Measurements from ENCODE around the gene SLAMF9. TPM values are rescaled to one million over a fixed set of nuclear protein-coding genes. Genes with fewer than 3 reads are reported as not detected.

Gene SLAMF9
- total RNA-seq, 1 donor from 2014 or later, result 0.43 TPM

GRCh38 chr1:159965263-159965662 is 11.2 kb upstream of the SLAMF9 start:
- no peak overlapping the region for H3K4me3 Mint-ChIP-seq (ENCODE audit: unreplicated experiment)
- peaks cover 4% of the 10 kb centered on the region for H3K9me3 Mint-ChIP-seq (ENCODE audit: unreplicated experiment)
- Histone ChIP-seq H2AFZ (ENCODE audit: low read depth, low read length) (no peak overlapping the region), H4K20me1 (ENCODE audit: insufficient read depth, low read length) (no peaks in the 10 kb centered on the region), H3K4me1 (ENCODE audit: insufficient read depth, low read length) (no peaks in the 10 kb centered on the region), H3K4me3 (ENCODE audit: insufficient read depth, low read depth, low read length) (no peak overlapping the region), H3K4me2 (ENCODE audit: low read length) (no peak overlapping the region), H3K36me3 (ENCODE audit: insufficient read depth, low read length) (no peaks in the 10 kb centered on the region), H3K9me3 (ENCODE audit: insufficient read depth, low read depth, low read length) (no peaks in the 10 kb centered on the region), H3K27ac (ENCODE audit: low read depth, low read length) (no peak overlapping the region), H3K9ac (ENCODE audit: low read length) (no peak overlapping the region), H3K79me2 (ENCODE audit: insufficient read depth, low read length) (no peaks in the 10 kb centered on the region), H3K27me3 (ENCODE audit: insufficient read depth, low read length) (peaks cover 8% of the 10 kb centered on the region)
- TF ChIP-seq, protein P1, sequence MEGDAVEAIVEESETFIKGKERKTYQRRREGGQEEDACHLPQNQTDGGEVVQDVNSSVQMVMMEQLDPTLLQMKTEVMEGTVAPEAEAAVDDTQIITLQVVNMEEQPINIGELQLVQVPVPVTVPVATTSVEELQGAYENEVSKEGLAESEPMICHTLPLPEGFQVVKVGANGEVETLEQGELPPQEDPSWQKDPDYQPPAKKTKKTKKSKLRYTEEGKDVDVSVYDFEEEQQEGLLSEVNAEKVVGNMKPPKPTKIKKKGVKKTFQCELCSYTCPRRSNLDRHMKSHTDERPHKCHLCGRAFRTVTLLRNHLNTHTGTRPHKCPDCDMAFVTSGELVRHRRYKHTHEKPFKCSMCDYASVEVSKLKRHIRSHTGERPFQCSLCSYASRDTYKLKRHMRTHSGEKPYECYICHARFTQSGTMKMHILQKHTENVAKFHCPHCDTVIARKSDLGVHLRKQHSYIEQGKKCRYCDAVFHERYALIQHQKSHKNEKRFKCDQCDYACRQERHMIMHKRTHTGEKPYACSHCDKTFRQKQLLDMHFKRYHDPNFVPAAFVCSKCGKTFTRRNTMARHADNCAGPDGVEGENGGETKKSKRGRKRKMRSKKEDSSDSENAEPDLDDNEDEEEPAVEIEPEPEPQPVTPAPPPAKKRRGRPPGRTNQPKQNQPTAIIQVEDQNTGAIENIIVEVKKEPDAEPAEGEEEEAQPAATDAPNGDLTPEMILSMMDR (IDR thresholded peaks at IDR 0.05; ENCODE audit: insufficient read depth, low read depth, low read length), result no peak
- TF ChIP-seq EZH2 (IDR thresholded peaks at IDR 0.05; ENCODE audit: insufficient read depth, low read length), result no peak
- peaks cover 10% of the 10 kb centered on the region for H3K27me3 Mint-ChIP-seq (ENCODE audit: low read depth, unreplicated experiment)
- DNase-seq (ENCODE audit: low read depth) (no peak), FAIRE-seq (no peak)
- H3K27ac Mint-ChIP-seq (ENCODE audit: unreplicated experiment), result no peak overlapping the region
- no peaks in the 10 kb centered on the region for H3K36me3 Mint-ChIP-seq (ENCODE audit: low read depth, unreplicated experiment)
- H3K4me1 Mint-ChIP-seq (ENCODE audit: low read depth, unreplicated experiment), result no peaks in the 10 kb centered on the region

- no peak for FAIRE-seq
- Mint-ChIP-seq H3K36me3 (ENCODE audit: low read depth, unreplicated experiment) (no peaks in the 10 kb centered on the region), H3K4me3 (ENCODE audit: unreplicated experiment) (no peak overlapping the region), H3K27me3 (ENCODE audit: low read depth, unreplicated experiment) (peaks cover 10% of the 10 kb centered on the region), H3K27ac (ENCODE audit: unreplicated experiment) (no peak overlapping the region), H3K9me3 (ENCODE audit: unreplicated experiment) (peaks cover 4% of the 10 kb centered on the region), H3K4me1 (ENCODE audit: low read depth, unreplicated experiment) (peaks cover 6% of the 10 kb centered on the region)
- H4K20me1 ChIP-seq (ENCODE audit: insufficient read depth, low read length), result no peaks in the 10 kb centered on the region
- no peak overlapping the region for H3K4me2 ChIP-seq (ENCODE audit: low read length)
- no peaks in the 10 kb centered on the region for H3K4me1 ChIP-seq (ENCODE audit: insufficient read depth, low read length)
- no peak for DNase-seq (ENCODE audit: low read depth)
- H2AFZ ChIP-seq (ENCODE audit: low read depth, low read length), result no peak overlapping the region
- no peaks in the 10 kb centered on the region for H3K36me3 ChIP-seq (ENCODE audit: insufficient read depth, low read length)
- H3K27me3 ChIP-seq (ENCODE audit: insufficient read depth, low read length), result peaks cover 6% of the 10 kb centered on the region
- H3K79me2 ChIP-seq (ENCODE audit: insufficient read depth, low read length), result no peaks in the 10 kb centered on the region
- H3K27ac ChIP-seq (ENCODE audit: low read depth, low read length), result no peak overlapping the region
- no peak overlapping the region for H3K4me3 ChIP-seq (ENCODE audit: insufficient read depth, low read depth, low read length)
- no peak overlapping the region for H3K9ac ChIP-seq (ENCODE audit: low read length)
- H3K9me3 ChIP-seq (ENCODE audit: insufficient read depth, low read depth, low read length), result no peaks in the 10 kb centered on the region
- TF ChIP-seq, protein P1 (IDR thresholded peaks at IDR 0.05; ENCODE audit: insufficient read depth, low read depth, low read length), result no peak
- TF ChIP-seq EZH2 (IDR thresholded peaks at IDR 0.05; ENCODE audit: insufficient read depth, low read length), result no peak
Observed at GRCh38 chr1:159964144-159964543, 10.1 kb upstream of the SLAMF9 start.

DNA sequence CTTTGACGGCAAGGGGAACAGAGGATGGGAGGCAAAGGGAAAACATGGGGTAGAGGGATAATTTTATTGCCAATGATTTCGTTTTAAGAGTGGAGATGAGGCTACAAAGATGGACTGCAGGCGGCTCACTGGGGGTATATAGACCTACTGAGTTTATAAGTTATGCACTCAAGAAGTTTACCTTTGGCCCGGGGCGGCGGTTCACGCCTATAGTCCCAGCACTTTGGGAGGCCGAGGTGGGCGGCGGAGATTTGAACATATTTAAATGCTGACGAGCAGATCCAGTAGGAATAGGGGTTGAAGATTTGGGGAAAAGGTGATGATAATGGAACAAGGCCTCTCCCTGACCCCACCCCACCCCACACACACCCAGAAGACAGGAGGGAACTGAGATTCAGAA is 8.1 kb upstream of the SLAMF9 start:
- Histone ChIP-seq H3K9ac (ENCODE audit: low read length) (no peak overlapping the region), H3K4me2 (ENCODE audit: low read length) (no peak overlapping the region), H4K20me1 (ENCODE audit: insufficient read depth, low read length) (no peaks in the 10 kb centered on the region), H3K27me3 (ENCODE audit: insufficient read depth, low read length) (peaks cover 5% of the 10 kb centered on the region), H2AFZ (ENCODE audit: low read depth, low read length) (no peak overlapping the region), H3K4me3 (ENCODE audit: insufficient read depth, low read depth, low read length) (no peak overlapping the region), H3K79me2 (ENCODE audit: insufficient read depth, low read length) (no peaks in the 10 kb centered on the region), H3K27ac (ENCODE audit: low read depth, low read length) (no peak overlapping the region), H3K9me3 (ENCODE audit: insufficient read depth, low read depth, low read length) (no peaks in the 10 kb centered on the region), H3K36me3 (ENCODE audit: insufficient read depth, low read length) (no peaks in the 10 kb centered on the region), H3K4me1 (ENCODE audit: insufficient read depth, low read length) (no peaks in the 10 kb centered on the region)
- no peaks in the 10 kb centered on the region for H3K36me3 Mint-ChIP-seq (ENCODE audit: low read depth, unreplicated experiment)
- peak overlapping the region; percentile 16 for H3K4me3 Mint-ChIP-seq (ENCODE audit: unreplicated experiment)
- peaks cover 6% of the 10 kb centered on the region for H3K4me1 Mint-ChIP-seq (ENCODE audit: low read depth, unreplicated experiment)
- no peak for DNase-seq (ENCODE audit: low read depth)
- no peak for FAIRE-seq
- peaks cover 10% of the 10 kb centered on the region for H3K27me3 Mint-ChIP-seq (ENCODE audit: low read depth, unreplicated experiment)
- TF ChIP-seq EZH2 (IDR thresholded peaks at IDR 0.05; ENCODE audit: insufficient read depth, low read length), result no peak
- TF ChIP-seq, protein P1 (IDR thresholded peaks at IDR 0.05; ENCODE audit: insufficient read depth, low read depth, low read length), result no peak
- peaks cover 4% of the 10 kb centered on the region for H3K9me3 Mint-ChIP-seq (ENCODE audit: unreplicated experiment)
- no peak overlapping the region for H3K27ac Mint-ChIP-seq (ENCODE audit: unreplicated experiment)

Data from astrocyte (in vitro differentiated cells and primary cell).